ENCODE measurements around the gene PLOD2. TPM values are rescaled to one million over a fixed set of nuclear protein-coding genes. Genes with fewer than 3 reads are reported as not detected.

The PLOD2 gene
- total and polyA plus RNA-seq, 2 of the 4 experiments (the other 2 are of a cell fraction), result 84.0 to 117 TPM

DNA sequence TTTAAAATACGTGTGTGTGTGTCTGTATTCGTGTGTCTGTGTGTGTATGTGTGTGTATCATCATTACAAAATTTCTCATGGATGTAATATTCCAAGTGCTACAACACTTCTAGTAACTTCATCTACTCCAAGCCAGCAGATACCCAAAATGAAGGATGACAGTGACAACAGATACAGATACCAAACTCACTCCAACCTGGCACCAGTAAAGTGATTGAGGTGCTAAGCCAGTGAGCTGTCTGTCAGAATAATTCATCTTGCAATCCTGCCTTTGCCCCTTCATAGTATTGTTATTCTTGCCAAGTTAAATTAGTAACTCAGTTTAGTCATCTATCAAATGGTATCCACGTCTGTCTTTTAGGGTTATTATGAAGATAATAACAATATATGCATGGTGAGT, 58.1 kb downstream of the PLOD2 start:
- no peak for DNase-seq
- no TSS peak for BruUV-seq (replicated peaks)
- H3K4me2 ChIP-seq (ENCODE audit: low read depth, low read length), result no peak overlapping the region

More for the DNA sequence above, 58.1 kb downstream of the PLOD2 start:
- peaks cover 2 to 14% of the 10 kb centered on the region in 2 experiments; a peak in 3 of 4 replicates for H3K79me1 ChIP-seq (ENCODE audit: low read depth in 1 of 2, low read length in 2 of 2)
- no peaks in the 10 kb centered on the region for H3K4me1 ChIP-seq (ENCODE audit: control insufficient read depth, insufficient read depth, low read length)
- H3K14ac ChIP-seq (replicated peaks; ENCODE audit: low read depth, low read length), result no peak overlapping the region
- no peak overlapping the region for H2AK5ac ChIP-seq (ENCODE audit: low read depth, low read length)
- no peak overlapping the region for H3K56ac ChIP-seq (ENCODE audit: extremely low read depth, insufficient read depth, low read length)
- H3K9me1 ChIP-seq (ENCODE audit: insufficient read depth, low read length), result no peaks in the 10 kb centered on the region
- H2BK15ac ChIP-seq (ENCODE audit: low read depth, low read length), result no peak overlapping the region
- H4K20me1 ChIP-seq (ENCODE audit: insufficient read depth, low read length), result no peaks in the 10 kb centered on the region
- TF ChIP-seq, protein P1, sequence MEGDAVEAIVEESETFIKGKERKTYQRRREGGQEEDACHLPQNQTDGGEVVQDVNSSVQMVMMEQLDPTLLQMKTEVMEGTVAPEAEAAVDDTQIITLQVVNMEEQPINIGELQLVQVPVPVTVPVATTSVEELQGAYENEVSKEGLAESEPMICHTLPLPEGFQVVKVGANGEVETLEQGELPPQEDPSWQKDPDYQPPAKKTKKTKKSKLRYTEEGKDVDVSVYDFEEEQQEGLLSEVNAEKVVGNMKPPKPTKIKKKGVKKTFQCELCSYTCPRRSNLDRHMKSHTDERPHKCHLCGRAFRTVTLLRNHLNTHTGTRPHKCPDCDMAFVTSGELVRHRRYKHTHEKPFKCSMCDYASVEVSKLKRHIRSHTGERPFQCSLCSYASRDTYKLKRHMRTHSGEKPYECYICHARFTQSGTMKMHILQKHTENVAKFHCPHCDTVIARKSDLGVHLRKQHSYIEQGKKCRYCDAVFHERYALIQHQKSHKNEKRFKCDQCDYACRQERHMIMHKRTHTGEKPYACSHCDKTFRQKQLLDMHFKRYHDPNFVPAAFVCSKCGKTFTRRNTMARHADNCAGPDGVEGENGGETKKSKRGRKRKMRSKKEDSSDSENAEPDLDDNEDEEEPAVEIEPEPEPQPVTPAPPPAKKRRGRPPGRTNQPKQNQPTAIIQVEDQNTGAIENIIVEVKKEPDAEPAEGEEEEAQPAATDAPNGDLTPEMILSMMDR (conservative IDR thresholded peaks at IDR 0.05; ENCODE audit: low read depth, low read length), result no peak
- no peak for TF ChIP-seq RAD21 (IDR thresholded peaks at IDR 0.05; ENCODE audit: low read length)
- TF ChIP-seq CHD1 (IDR thresholded peaks at IDR 0.05; ENCODE audit: low read depth, low read length), result no peak
- no peak for TF ChIP-seq MAFK (IDR thresholded peaks at IDR 0.05; ENCODE audit: low read depth, low read length)
- no peak for TF ChIP-seq SMC3 (IDR thresholded peaks at IDR 0.05; ENCODE audit: low read depth, low read length)
- no peak for TF ChIP-seq POLR2A (IDR thresholded peaks at IDR 0.05; ENCODE audit: low read depth, low read length)
- H3K27ac ChIP-seq (ENCODE audit: insufficient read depth, low read length), result no peak overlapping the region
- intact Hi-C loops (cut with micrococcal nuclease), result no loop called here
- no peak overlapping the region for H4K8ac ChIP-seq (ENCODE audit: low read depth in 2 of 2, low read length in 2 of 2)
- H2BK5ac ChIP-seq (ENCODE audit: low read depth, low read length, poor library complexity, severe bottlenecking), result no peak overlapping the region
- H3K9ac ChIP-seq (ENCODE audit: low read depth, low read length), result no peak overlapping the region
- WGBS, 2 experiments (ENCODE audit: extremely low coverage in 2 of 2, insufficient read length in 1 of 2), result no CpG with 5 or more reads among the region's 3 CpGs
- dilution Hi-C loops (cut with HindIII; ENCODE audit: low sequenced_read_pairs, unreplicated experiment), result no loop called here
- H3K4me3 ChIP-seq (ENCODE audit: insufficient read depth, low read depth, low read length), result no peak overlapping the region
- no peak overlapping the region for H4K5ac ChIP-seq (ENCODE audit: low read depth, low read length)
- ChIA-PET POLR2A (ENCODE audit: unreplicated experiment) (no interaction called here), CTCF (no interaction called here)
- no peak overlapping the region for H2BK120ac ChIP-seq (ENCODE audit: low read depth, low read length)
- no peak overlapping the region for H3K18ac ChIP-seq (ENCODE audit: low read depth, low read length)
- no peak overlapping the region for H4K91ac ChIP-seq (ENCODE audit: insufficient read depth, low read depth, low read length)
- H3K27me3 ChIP-seq (ENCODE audit: control insufficient read depth, insufficient read depth, low read length), result no peaks in the 10 kb centered on the region
- no peak for ATAC-seq (ENCODE audit: low read depth)
- H2AFZ ChIP-seq (replicated peaks; ENCODE audit: low read length, poor library complexity), result no peak overlapping the region
- in situ Hi-C loops (cut with MboI; ENCODE audit: low sequenced_read_pairs), result no loop called here
- H2BK20ac ChIP-seq (ENCODE audit: low read depth, low read length), result no peak overlapping the region
- no peak overlapping the region for H2AK9ac ChIP-seq (replicated peaks; ENCODE audit: low read depth, low read length, poor library complexity)
- H3K4ac ChIP-seq (ENCODE audit: low read depth, low read length), result no peak overlapping the region
- H3K36me3 ChIP-seq (ENCODE audit: control insufficient read depth, insufficient read depth, low read length), result peaks cover 13% of the 10 kb centered on the region
- H3K23ac ChIP-seq (ENCODE audit: low read depth, low read length), result no peak overlapping the region
- H3K9me3 ChIP-seq (ENCODE audit: control insufficient read depth, insufficient read depth, low read length), result no peaks in the 10 kb centered on the region

Data from IMR-90 (cell line).